Lung (tissue), 12 donors: ENCODE measurements around the gene KDM1B. TPM values are rescaled to one million over a fixed set of nuclear protein-coding genes. Genes with fewer than 3 reads are reported as not detected.

Experiments used
- ATAC-seq: fragments of 200-7000 bp; cut with Tn5 transposase; one replicate; pipeline ENCODE4 v1.9.1; 2020; ENCODE audit warnings: moderate number of reproducible peaks; ENCODE audit not compliant: insufficient read depth, low FRiP score
- DNase-seq, 3 donors: peaks; one replicate each; pipeline ENCODE4 v3.0.0-alpha.2; 2013 to 2017
- H3K27ac ChIP-seq, 2 donors: one replicate each; pipeline ENCODE4 v1.5.1; 2013; ENCODE audit warnings: mild to moderate bottlenecking in 2 of 2, moderate library complexity in 2 of 2, control low read depth in 1 of 2, inconsistent platforms in 1 of 2, low read depth in 1 of 2, low read length in 1 of 2
- H3K27me3 ChIP-seq, 3 donors: one replicate each; pipeline ENCODE4 v1.5.1; 2013; ENCODE audit warnings: low read length in 2 of 3; ENCODE audit not compliant: control insufficient read depth in 3 of 3, insufficient read depth in 3 of 3
- H3K36me3 ChIP-seq, 4 donors: one replicate each; pipeline ENCODE4 v1.5.1; 2013; ENCODE audit warnings: low read length in 4 of 4, mild to moderate bottlenecking in 1 of 4, moderate library complexity in 1 of 4; ENCODE audit not compliant: control insufficient read depth in 4 of 4, insufficient read depth in 4 of 4
- H3K4me1 ChIP-seq, 5 donors: one replicate each; pipeline ENCODE4 v1.5.1; 2013; ENCODE audit warnings: low read length in 5 of 5, mild to moderate bottlenecking in 2 of 5, moderate library complexity in 1 of 5; ENCODE audit not compliant: control insufficient read depth in 5 of 5, insufficient read depth in 5 of 5
- H3K4me3 ChIP-seq: one replicate; pipeline ENCODE4 v1.5.1; 2013; ENCODE audit warnings: mild to moderate bottlenecking, control low read depth, moderate library complexity
- H3K9ac ChIP-seq, 2 donors: one replicate each; pipeline ENCODE4 v1.5.1; 2013; ENCODE audit warnings: low read length in 2 of 2, control low read depth in 1 of 2; ENCODE audit not compliant: insufficient read depth in 1 of 2
- H3K9me3 ChIP-seq, 4 donors: one replicate each; pipeline ENCODE4 v1.5.1; 2013; ENCODE audit warnings: low read length in 3 of 4, mild to moderate bottlenecking in 1 of 4, moderate library complexity in 1 of 4; ENCODE audit not compliant: control insufficient read depth in 4 of 4, insufficient read depth in 3 of 4
- WGBS, 2 donors: extraction: QIAGEN DNeasy Blood & Tissue Kit; methylation state at CpG; one replicate each; pipeline ENCODE4 v1.1.7; 2013; 5-methylcytosine and 5-hydroxymethylcytosine counted together
- polyA plus RNA-seq, 2 donors: library from polyadenylated mRNA; stranded (reverse); fragments of 200-250 nt; gene quantifications; one replicate each; pipeline ENCODE4 v1.2.1, GENCODE V29; 2013
- total RNA-seq, 2 donors: library from RNA; depleted of rRNA in 1 of 2; stranded (reverse); fragments of >200 nt in 1 of 2; gene quantifications; one replicate each; pipeline ENCODE4 v1.2.1, GENCODE V29; 2014 to 2021
- TF ChIP-seq, protein P1 (sequence below): IDR thresholded peaks from 2 replicates; pipeline ENCODE4 v1.5.1; 2012; ENCODE audit warnings: mild to moderate bottlenecking; ENCODE audit errors: control extremely low read depth, extremely low read depth
- donor health status: control.
- donor health status: control.
- donor health status: Bipolar disorder and iron deficiency.
- donor health status: healthy.
- donor health status: DM: yes; HTN: yes; CAD: no.

The KDM1B gene
- total and polyA plus RNA-seq, 4 donors, result 4.1 to 26.4 (median 19.6) TPM

DNA sequence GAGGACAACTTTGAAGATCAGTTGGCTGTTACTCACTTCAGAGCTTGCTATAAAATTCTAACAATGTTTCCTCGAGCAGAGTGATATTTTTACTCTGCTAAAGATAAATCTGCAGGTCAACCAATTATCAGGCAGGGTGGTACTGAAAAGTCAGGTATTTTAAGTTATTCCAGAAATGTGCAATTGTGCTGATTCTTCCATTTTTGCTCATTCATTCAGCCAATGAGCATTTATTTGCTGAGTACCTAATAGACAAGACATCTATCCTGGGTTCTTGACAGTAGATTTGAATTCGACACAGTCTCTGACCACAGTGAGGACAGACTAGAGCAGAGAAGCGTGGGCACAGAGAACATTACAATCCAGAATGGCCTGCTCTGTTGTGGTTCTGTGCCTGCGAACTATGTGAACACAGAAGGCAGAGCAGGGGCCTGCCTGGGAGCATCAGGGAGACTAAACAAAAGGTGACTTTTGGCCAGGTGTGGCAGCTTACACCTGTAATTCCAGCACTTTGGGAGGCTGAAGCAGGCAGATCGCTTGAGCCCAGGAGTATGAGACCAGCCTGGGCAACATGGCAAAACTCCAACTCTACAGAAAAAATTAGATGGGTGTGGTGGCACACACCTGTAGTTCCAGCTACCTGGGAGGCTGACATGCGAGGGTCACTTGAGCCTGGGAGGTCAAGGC is 15.1 kb upstream of the KDM1B start:
- no peak for ATAC-seq

GRCh38 chr6:18141805-18142590 is 13.2 kb upstream of the KDM1B start:
- H3K4me1 ChIP-seq, result no peaks in the 10 kb centered on the region
- WGBS, 2 donors, result 79 to 90% methylated on average over 13 of the region's 13 CpGs
- TF ChIP-seq, protein P1, sequence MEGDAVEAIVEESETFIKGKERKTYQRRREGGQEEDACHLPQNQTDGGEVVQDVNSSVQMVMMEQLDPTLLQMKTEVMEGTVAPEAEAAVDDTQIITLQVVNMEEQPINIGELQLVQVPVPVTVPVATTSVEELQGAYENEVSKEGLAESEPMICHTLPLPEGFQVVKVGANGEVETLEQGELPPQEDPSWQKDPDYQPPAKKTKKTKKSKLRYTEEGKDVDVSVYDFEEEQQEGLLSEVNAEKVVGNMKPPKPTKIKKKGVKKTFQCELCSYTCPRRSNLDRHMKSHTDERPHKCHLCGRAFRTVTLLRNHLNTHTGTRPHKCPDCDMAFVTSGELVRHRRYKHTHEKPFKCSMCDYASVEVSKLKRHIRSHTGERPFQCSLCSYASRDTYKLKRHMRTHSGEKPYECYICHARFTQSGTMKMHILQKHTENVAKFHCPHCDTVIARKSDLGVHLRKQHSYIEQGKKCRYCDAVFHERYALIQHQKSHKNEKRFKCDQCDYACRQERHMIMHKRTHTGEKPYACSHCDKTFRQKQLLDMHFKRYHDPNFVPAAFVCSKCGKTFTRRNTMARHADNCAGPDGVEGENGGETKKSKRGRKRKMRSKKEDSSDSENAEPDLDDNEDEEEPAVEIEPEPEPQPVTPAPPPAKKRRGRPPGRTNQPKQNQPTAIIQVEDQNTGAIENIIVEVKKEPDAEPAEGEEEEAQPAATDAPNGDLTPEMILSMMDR, result no peak
- H3K27me3 ChIP-seq, result no peaks in the 10 kb centered on the region
- no peak overlapping the region for H3K4me3 ChIP-seq
- no peaks in the 10 kb centered on the region for H3K9me3 ChIP-seq
- H3K9ac ChIP-seq, result no peak overlapping the region
- H3K36me3 ChIP-seq, result peaks cover 8 to 27% (median 13%) of the 10 kb centered on the region in 4 donors
- DNase-seq (no peak), ATAC-seq (no peak)
- no peak overlapping the region for H3K27ac ChIP-seq

More for the DNA sequence above, 15.1 kb upstream of the KDM1B start:
- H3K9ac ChIP-seq, result no peak overlapping the region
- H3K36me3 ChIP-seq, result peaks cover 8 to 31% (median 16%) of the 10 kb centered on the region in 4 donors
- TF ChIP-seq, protein P1, result no peak
- no peak overlapping the region for H3K27ac ChIP-seq
- H3K9me3 ChIP-seq, result no peaks in the 10 kb centered on the region
- no peaks in the 10 kb centered on the region for H3K27me3 ChIP-seq
- no peaks in the 10 kb centered on the region for H3K4me1 ChIP-seq
- WGBS, 2 donors, result 97 to 99% methylated on average over 6 of the region's 6 CpGs
- H3K4me3 ChIP-seq, result no peak overlapping the region
- DNase-seq, result no peak

DNA sequence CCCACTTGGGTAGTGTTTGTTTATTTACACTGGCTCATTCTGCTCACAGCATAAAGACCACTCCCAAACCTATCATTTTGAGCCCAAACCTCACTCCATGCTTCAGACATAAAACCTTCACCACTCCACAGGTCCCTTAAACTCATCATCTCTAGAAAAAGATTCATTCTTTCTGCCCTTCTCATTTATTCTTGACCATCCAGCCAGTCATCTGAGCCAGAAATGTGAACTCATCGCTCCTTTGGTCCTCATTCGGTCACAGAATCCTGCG is 12.7 kb upstream of the KDM1B start:
- Histone ChIP-seq H3K9ac (no peak overlapping the region), H3K27ac (no peak overlapping the region), H3K27me3 (no peaks in the 10 kb centered on the region), H3K9me3 (no peaks in the 10 kb centered on the region), H3K4me3 (no peak overlapping the region), H3K4me1 (no peaks in the 10 kb centered on the region), H3K36me3 (peaks cover 8 to 27% (median 13%) of the 10 kb centered on the region in 4 donors)
- DNase-seq (no peak), ATAC-seq (no peak)
- 95 to 100% methylated on average over 3 of the region's 3 CpGs for WGBS, 2 donors
- TF ChIP-seq, protein P1, result no peak
